Measurements from ENCODE around the gene GABARAPL1. TPM values are rescaled to one million over a fixed set of nuclear protein-coding genes. Genes with fewer than 3 reads are reported as not detected.
A peak's percentile ranks its signal among the peaks of the same experiment; 100 is the strongest.
"Not testable (repeated sequence)": the region's sequence is repeated elsewhere in the genome, so short reads cannot be mapped to it uniquely, and the experiment has no call there.

GABARAPL1 gene
- total RNA-seq, 2 donors from 2014 or later, result 135 to 191 TPM

- WGBS, 2 experiments (ENCODE audit: insufficient coverage in 1 of 2, insufficient read length in 1 of 2), result 90 to 100% methylated on average over 1 to 6 of the region's 7 CpGs
- no peak for TF ChIP-seq CTCF (conservative IDR thresholded peaks at IDR 0.05)
- H3K27me3 Mint-ChIP-seq (ENCODE audit: insufficient read depth), result no peaks in the 10 kb centered on the region
Observed at GRCh38 chr12:10184261-10184843, 28.3 kb upstream of the GABARAPL1 start.

GRCh38 chr12:10186299-10186698, 26.4 kb upstream of the GABARAPL1 start:
- Mint-ChIP-seq H3K4me3 (no peak overlapping the region), H3K36me3 (ENCODE audit: low read depth) (no peaks in the 10 kb centered on the region), H3K4me1 (peaks cover 18% of the 10 kb centered on the region), H3K9me3 (no peaks in the 10 kb centered on the region), H3K27ac (no peak overlapping the region), H3K27me3 (ENCODE audit: insufficient read depth) (no peaks in the 10 kb centered on the region)
- H3K9ac ChIP-seq (ENCODE audit: extremely low read depth, low read length, poor library complexity, severe bottlenecking), result no peak overlapping the region
- DNase-seq, result no peak
- TF ChIP-seq CTCF (conservative IDR thresholded peaks at IDR 0.05), result no peak
- no peaks in the 10 kb centered on the region for H3K9me3 ChIP-seq (ENCODE audit: control insufficient read depth, low read length)
- H3K4me3 ChIP-seq (ENCODE audit: low read length), result no peak overlapping the region
- H3K4me1 ChIP-seq (ENCODE audit: control insufficient read depth, insufficient read depth, low read length), result no peaks in the 10 kb centered on the region
- no peak overlapping the region for H3K27ac ChIP-seq (ENCODE audit: low read depth, low read length)
- no peaks in the 10 kb centered on the region for H3K27me3 ChIP-seq (ENCODE audit: control insufficient read depth, insufficient read depth, low read length, poor library complexity, severe bottlenecking)
- H3K36me3 ChIP-seq (ENCODE audit: control insufficient read depth, insufficient read depth, low read length), result no peaks in the 10 kb centered on the region
- 94 to 97% methylated on average over 7 to 11 of the region's 11 CpGs for WGBS, 2 experiments (ENCODE audit: insufficient coverage in 1 of 2, insufficient read length in 1 of 2)

More at GRCh38 chr12:10184261-10184843, 28.3 kb upstream of the GABARAPL1 start:
- DNase-seq, result no peak
- Histone ChIP-seq H3K27ac (ENCODE audit: low read depth, low read length) (no peak overlapping the region), H3K36me3 (ENCODE audit: control insufficient read depth, insufficient read depth, low read length) (no peaks in the 10 kb centered on the region), H3K9me3 (ENCODE audit: control insufficient read depth, low read length) (no peaks in the 10 kb centered on the region), H3K4me3 (ENCODE audit: low read length) (no peak overlapping the region), H3K9ac (ENCODE audit: extremely low read depth, low read length, poor library complexity, severe bottlenecking) (no peak overlapping the region), H3K4me1 (ENCODE audit: control insufficient read depth, insufficient read depth, low read length) (no peaks in the 10 kb centered on the region), H3K27me3 (ENCODE audit: control insufficient read depth, insufficient read depth, low read length, poor library complexity, severe bottlenecking) (no peaks in the 10 kb centered on the region)
- Mint-ChIP-seq H3K4me3 (no peak overlapping the region), H3K36me3 (ENCODE audit: low read depth) (no peaks in the 10 kb centered on the region), H3K9me3 (no peaks in the 10 kb centered on the region), H3K4me1 (peaks cover 15% of the 10 kb centered on the region), H3K27ac (no peak overlapping the region)

- not testable (repeated sequence) for H3K4me3 ChIP-seq (ENCODE audit: low read length); H3K9ac ChIP-seq (ENCODE audit: extremely low read depth, low read length, poor library complexity, severe bottlenecking); H3K27ac Mint-ChIP-seq; H3K27me3 ChIP-seq (ENCODE audit: control insufficient read depth, insufficient read depth, low read length, poor library complexity, severe bottlenecking); DNase-seq; H3K9me3 Mint-ChIP-seq; H3K9me3 ChIP-seq (ENCODE audit: control insufficient read depth, low read length); H3K27ac ChIP-seq (ENCODE audit: low read depth, low read length); H3K4me1 ChIP-seq (ENCODE audit: control insufficient read depth, insufficient read depth, low read length); H3K27me3 Mint-ChIP-seq (ENCODE audit: insufficient read depth); H3K36me3 ChIP-seq (ENCODE audit: control insufficient read depth, insufficient read depth, low read length); H3K4me3 Mint-ChIP-seq; H3K36me3 Mint-ChIP-seq (ENCODE audit: low read depth)
- WGBS, 2 experiments (ENCODE audit: insufficient coverage in 1 of 2, insufficient read length in 1 of 2), result 91 to 95% methylated on average over 4 to 5 of the region's 6 CpGs
- H3K4me1 Mint-ChIP-seq, result peaks cover 18% of the 10 kb centered on the region
Observed at GRCh38 chr12:10186958-10187357, 25.7 kb upstream of the GABARAPL1 start.

GRCh38 chr12:10189653-10190052, 23.0 kb upstream of the GABARAPL1 start:
- no peak overlapping the region for H3K4me3 Mint-ChIP-seq
- peak; percentile 63 for DNase-seq
- H3K27ac Mint-ChIP-seq, result no peak overlapping the region
- no peaks in the 10 kb centered on the region for H3K36me3 Mint-ChIP-seq (ENCODE audit: low read depth)
- no peak for TF ChIP-seq CTCF (conservative IDR thresholded peaks at IDR 0.05)
- H3K36me3 ChIP-seq (ENCODE audit: control insufficient read depth, insufficient read depth, low read length), result no peaks in the 10 kb centered on the region
- H3K4me3 ChIP-seq (ENCODE audit: low read length), result no peak overlapping the region
- no peaks in the 10 kb centered on the region for H3K27me3 Mint-ChIP-seq (ENCODE audit: insufficient read depth)
- peaks cover 6% of the 10 kb centered on the region for H3K4me1 Mint-ChIP-seq
- no peaks in the 10 kb centered on the region for H3K27me3 ChIP-seq (ENCODE audit: control insufficient read depth, insufficient read depth, low read length, poor library complexity, severe bottlenecking)
- H3K4me1 ChIP-seq (ENCODE audit: control insufficient read depth, insufficient read depth, low read length), result no peaks in the 10 kb centered on the region
- H3K9me3 ChIP-seq (ENCODE audit: control insufficient read depth, low read length), result no peaks in the 10 kb centered on the region
- H3K27ac ChIP-seq (ENCODE audit: low read depth, low read length), result no peak overlapping the region
- H3K9ac ChIP-seq (ENCODE audit: extremely low read depth, low read length, poor library complexity, severe bottlenecking), result no peak overlapping the region
- H3K9me3 Mint-ChIP-seq, result peaks cover 20% of the 10 kb centered on the region
- WGBS, 2 experiments (ENCODE audit: insufficient coverage in 1 of 2, insufficient read length in 1 of 2), result 87 to 91% methylated on average over 3 to 5 of the region's 5 CpGs
